H9 (cell line): Measurements from ENCODE around the gene ZC3H12D. TPM values are rescaled to one million over a fixed set of nuclear protein-coding genes. Genes with fewer than 3 reads are reported as not detected.
A peak's percentile ranks its signal among the peaks of the same experiment; 100 is the strongest.

ENCODE experiments used
- DNase-seq: peaks from one replicate; pipeline ENCODE4 v3.0.0-alpha.2; 2017
- H2AFZ ChIP-seq: one replicate; pipeline ENCODE4 v1.6.1; 2013; ENCODE audit warnings: mild to moderate bottlenecking, low read length, control low read depth, moderate library complexity
- H2AK5ac ChIP-seq: 2 replicates; pipeline ENCODE4 v1.6.1; 2013; ENCODE audit warnings: low read length, control low read depth, mixed read lengths; ENCODE audit not compliant: insufficient read length
- H2BK120ac ChIP-seq: one replicate; pipeline ENCODE4 v1.6.1; 2013; ENCODE audit warnings: low read depth, mild to moderate bottlenecking, low read length, control low read depth, inconsistent platforms; ENCODE audit not compliant: poor library complexity, severe bottlenecking
- H2BK12ac ChIP-seq: 2 replicates; pipeline ENCODE4 v1.6.1; 2013; ENCODE audit warnings: low read length, control low read depth, mixed read lengths, low read depth; ENCODE audit not compliant: insufficient read length
- H2BK15ac ChIP-seq: 2 replicates; pipeline ENCODE4 v1.6.1; 2013; ENCODE audit warnings: low read depth, low read length, control low read depth
- H2BK20ac ChIP-seq: one replicate; pipeline ENCODE4 v1.6.1; 2013; ENCODE audit warnings: low read depth, mild to moderate bottlenecking, low read length, control low read depth, inconsistent platforms; ENCODE audit not compliant: poor library complexity, severe bottlenecking
- H2BK5ac ChIP-seq: 2 replicates; pipeline ENCODE4 v1.6.1; 2013; ENCODE audit warnings: low read length, control low read depth, mixed read lengths; ENCODE audit not compliant: insufficient read length
- H3K14ac ChIP-seq: 2 replicates; pipeline ENCODE4 v1.6.1; 2013; ENCODE audit warnings: low read length, control low read depth; ENCODE audit not compliant: insufficient read depth
- H3K18ac ChIP-seq: 2 replicates; pipeline ENCODE4 v1.6.1; 2013; ENCODE audit warnings: low read depth, mild to moderate bottlenecking, mixed read lengths, low read length, control low read depth; ENCODE audit not compliant: insufficient read length
- H3K23ac ChIP-seq: 2 replicates; pipeline ENCODE4 v1.6.1; 2013; ENCODE audit warnings: low read length, control low read depth, mixed read lengths, low read depth; ENCODE audit not compliant: insufficient read length
- H3K23me2 ChIP-seq: 2 replicates; pipeline ENCODE4 v1.6.1; 2013; ENCODE audit warnings: low read depth, mild to moderate bottlenecking, mixed read lengths, low read length, control low read depth; ENCODE audit not compliant: insufficient read length, poor library complexity, severe bottlenecking
- H3K27ac ChIP-seq: 2 replicates; pipeline ENCODE4 v1.5.1; 2013; ENCODE audit warnings: low read length, control low read depth, mixed read lengths, low read depth; ENCODE audit not compliant: insufficient read length
- H3K27me3 ChIP-seq: 2 replicates; pipeline ENCODE4 v1.6.1; 2013; ENCODE audit warnings: low read length, control low read depth, inconsistent platforms; ENCODE audit not compliant: insufficient read depth
- H3K4ac ChIP-seq: 2 replicates; pipeline ENCODE4 v1.6.1; 2013; ENCODE audit warnings: low read depth, mild to moderate bottlenecking, control low read depth, inconsistent platforms, low read length, moderate library complexity
- H3K4me1 ChIP-seq: 2 replicates; pipeline ENCODE4 v1.6.1; 2013; ENCODE audit warnings: low read length, control low read depth, inconsistent platforms; ENCODE audit not compliant: insufficient read depth
- H3K4me2 ChIP-seq: 2 replicates; pipeline ENCODE4 v1.6.1; 2013; ENCODE audit warnings: low read length, control low read depth, mixed read lengths; ENCODE audit not compliant: insufficient read length, insufficient read depth
- H3K56ac ChIP-seq: 2 replicates; pipeline ENCODE4 v1.6.1; 2013; ENCODE audit warnings: low read depth, mild to moderate bottlenecking, mixed read lengths, low read length, control low read depth; ENCODE audit not compliant: insufficient read length
- H3K79me1 ChIP-seq: 2 replicates; pipeline ENCODE4 v1.6.1; 2013; ENCODE audit warnings: low read depth, mild to moderate bottlenecking, moderate library complexity, low read length, control low read depth, inconsistent platforms; ENCODE audit not compliant: insufficient read depth, poor library complexity, severe bottlenecking
- H3K79me2 ChIP-seq: 2 replicates; pipeline ENCODE4 v1.6.1; 2013; ENCODE audit warnings: low read length, control low read depth, inconsistent platforms; ENCODE audit not compliant: insufficient read depth
- H3K9ac ChIP-seq: 2 replicates; pipeline ENCODE4 v1.6.1; 2013; ENCODE audit warnings: low read length, control low read depth, mixed read lengths; ENCODE audit not compliant: insufficient read length; ENCODE audit errors: extremely low read depth
- H3K9me3 ChIP-seq: one replicate; pipeline ENCODE4 v1.6.1; 2013; ENCODE audit warnings: low read depth, low read length, inconsistent platforms; ENCODE audit not compliant: control insufficient read depth
- H3T11ph ChIP-seq: one replicate; pipeline ENCODE4 v1.6.1; 2013; ENCODE audit warnings: mild to moderate bottlenecking, low read length, control low read depth, inconsistent platforms
- H4K20me1 ChIP-seq: one replicate; pipeline ENCODE4 v1.6.1; 2013; ENCODE audit not compliant: control insufficient read depth, insufficient read length, insufficient read depth
- H4K5ac ChIP-seq: 2 replicates; pipeline ENCODE4 v1.6.1; 2013; ENCODE audit warnings: low read depth, mild to moderate bottlenecking, mixed read lengths, low read length, control low read depth; ENCODE audit not compliant: insufficient read length
- H4K8ac ChIP-seq: replicated peaks from 2 replicates; pipeline ENCODE4 v1.6.1; 2013; ENCODE audit warnings: low read length, control low read depth, mixed read lengths, low read depth; ENCODE audit not compliant: insufficient read length
- H4K91ac ChIP-seq: 2 replicates; pipeline ENCODE4 v1.6.1; 2013; ENCODE audit warnings: low read depth, mild to moderate bottlenecking, moderate library complexity, mixed read lengths, low read length, control low read depth; ENCODE audit not compliant: insufficient read length
- H3K27ac Mint-ChIP-seq, 3 experiments: 2 replicates in 2 of 3; 3 replicates in 1 of 3; pipeline ENCODE4 v1.8.0; 2020 to 2021; ENCODE audit warnings: mixed read lengths in 3 of 3, mild to moderate bottlenecking in 1 of 3, moderate library complexity in 1 of 3
- H3K27me3 Mint-ChIP-seq: 2 replicates; pipeline ENCODE4 v1.8.0; 2021; ENCODE audit warnings: low read depth, mild to moderate bottlenecking, moderate library complexity, mixed read lengths
- H3K36me3 Mint-ChIP-seq, 3 experiments: 2 replicates in 2 of 3; 3 replicates in 1 of 3; pipeline ENCODE4 v1.8.0; 2020 to 2021; ENCODE audit warnings: low read depth in 3 of 3, mixed read lengths in 3 of 3; ENCODE audit not compliant: insufficient read depth in 1 of 3
- H3K4me1 Mint-ChIP-seq, 2 experiments: 2 replicates each; pipeline ENCODE4 v1.8.0; 2020; ENCODE audit warnings: mixed read lengths in 2 of 2
- H3K4me3 Mint-ChIP-seq, 2 experiments: 2 replicates in 1 of 2; 3 replicates in 1 of 2; pipeline ENCODE4 v1.8.0; 2020 to 2021; ENCODE audit warnings: mild to moderate bottlenecking in 2 of 2, mixed read lengths in 2 of 2, moderate library complexity in 1 of 2
- H3K9me3 Mint-ChIP-seq, 2 experiments: 2 replicates in 1 of 2; 3 replicates in 1 of 2; pipeline ENCODE4 v1.8.0; 2020; ENCODE audit warnings: mild to moderate bottlenecking in 2 of 2, mixed read lengths in 2 of 2, moderate library complexity in 1 of 2
- WGBS: extraction: QIAGEN DNeasy Blood & Tissue Kit; methylation state at CpG from one replicate; pipeline ENCODE4 v1.1.7; 2013; ENCODE audit warnings: missing lambda C conversion rate, low lambda C conversion rate, mixed read lengths; ENCODE audit not compliant: insufficient read length; ENCODE audit errors: extremely low coverage; 5-methylcytosine and 5-hydroxymethylcytosine counted together
- total RNA-seq: library from RNA; stranded (reverse); gene quantifications from 2 replicates; pipeline ENCODE4 v1.2.1, GENCODE V29; 2021
- TF ChIP-seq, protein P1 (sequence below): fragments of 200-600 bp; sonication (generic); conservative IDR thresholded peaks from 3 replicates; pipeline ENCODE4 v1.8.0; 2021; ENCODE audit warnings: antibody characterized with exemption, mild to moderate bottlenecking

Gene ZC3H12D
- total RNA-seq, 1 experiment from 2014 or later = 0.07 TPM

DNA sequence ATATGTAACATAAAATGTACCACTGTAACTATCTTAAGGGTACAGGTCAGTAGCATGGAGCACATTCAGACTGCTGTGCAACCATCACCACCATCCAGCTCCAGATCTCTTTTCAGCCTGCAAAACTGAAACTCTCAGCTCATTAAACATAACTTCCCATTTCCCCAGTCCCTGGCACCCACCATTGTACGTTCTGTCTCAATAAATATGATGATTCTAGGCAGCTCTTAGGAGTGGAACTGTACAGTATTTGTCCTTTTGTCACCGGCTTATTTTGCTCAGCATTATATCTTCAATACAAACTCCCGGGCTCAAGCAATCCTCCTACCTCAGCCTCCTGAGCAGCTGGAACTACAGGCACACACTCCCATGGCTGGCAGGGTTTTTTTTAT is 1.5 kb downstream of the ZC3H12D start:
- no peak overlapping the region for H2BK5ac ChIP-seq
- H2BK12ac ChIP-seq = no peak overlapping the region
- Mint-ChIP-seq H3K27ac (peak overlapping the region in 1 of 3 experiments; percentile 63; a peak in 1 of 7 replicates), H3K4me3 (no peak overlapping the region), H3K9me3 (no peaks in the 10 kb centered on the region), H3K27me3 (no peaks in the 10 kb centered on the region), H3K36me3 (no peaks in the 10 kb centered on the region), H3K4me1 (peaks cover 12 to 16% of the 10 kb centered on the region in 2 experiments)
- no peak overlapping the region for H4K91ac ChIP-seq
- H2BK20ac ChIP-seq = no peak overlapping the region
- H3K23me2 ChIP-seq = no peaks in the 10 kb centered on the region
- no peak overlapping the region for H3K18ac ChIP-seq
- no peak overlapping the region for H3K27ac ChIP-seq
- H3K4me2 ChIP-seq = no peak overlapping the region
- H3K79me2 ChIP-seq = no peaks in the 10 kb centered on the region
- DNase-seq = no peak
- H3K23ac ChIP-seq = no peak overlapping the region
- H3K14ac ChIP-seq = no peak overlapping the region
- no peaks in the 10 kb centered on the region for H3K4me1 ChIP-seq
- no peak overlapping the region for H4K5ac ChIP-seq
- no peak overlapping the region for H2BK120ac ChIP-seq
- no peak overlapping the region for H3T11ph ChIP-seq
- H3K4ac ChIP-seq = no peak overlapping the region
- H2AK5ac ChIP-seq = no peak overlapping the region
- no peaks in the 10 kb centered on the region for H3K27me3 ChIP-seq
- no peak overlapping the region for H3K56ac ChIP-seq
- no CpG with 5 or more reads among the region's 3 CpGs for WGBS
- no peak overlapping the region for H2AFZ ChIP-seq
- no peaks in the 10 kb centered on the region for H3K79me1 ChIP-seq
- H3K9me3 ChIP-seq = no peaks in the 10 kb centered on the region
- no peak overlapping the region for H2BK15ac ChIP-seq
- H3K9ac ChIP-seq = no peak overlapping the region
- H4K20me1 ChIP-seq = no peaks in the 10 kb centered on the region
- TF ChIP-seq, protein P1, sequence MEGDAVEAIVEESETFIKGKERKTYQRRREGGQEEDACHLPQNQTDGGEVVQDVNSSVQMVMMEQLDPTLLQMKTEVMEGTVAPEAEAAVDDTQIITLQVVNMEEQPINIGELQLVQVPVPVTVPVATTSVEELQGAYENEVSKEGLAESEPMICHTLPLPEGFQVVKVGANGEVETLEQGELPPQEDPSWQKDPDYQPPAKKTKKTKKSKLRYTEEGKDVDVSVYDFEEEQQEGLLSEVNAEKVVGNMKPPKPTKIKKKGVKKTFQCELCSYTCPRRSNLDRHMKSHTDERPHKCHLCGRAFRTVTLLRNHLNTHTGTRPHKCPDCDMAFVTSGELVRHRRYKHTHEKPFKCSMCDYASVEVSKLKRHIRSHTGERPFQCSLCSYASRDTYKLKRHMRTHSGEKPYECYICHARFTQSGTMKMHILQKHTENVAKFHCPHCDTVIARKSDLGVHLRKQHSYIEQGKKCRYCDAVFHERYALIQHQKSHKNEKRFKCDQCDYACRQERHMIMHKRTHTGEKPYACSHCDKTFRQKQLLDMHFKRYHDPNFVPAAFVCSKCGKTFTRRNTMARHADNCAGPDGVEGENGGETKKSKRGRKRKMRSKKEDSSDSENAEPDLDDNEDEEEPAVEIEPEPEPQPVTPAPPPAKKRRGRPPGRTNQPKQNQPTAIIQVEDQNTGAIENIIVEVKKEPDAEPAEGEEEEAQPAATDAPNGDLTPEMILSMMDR = no peak
- H4K8ac ChIP-seq = no peak overlapping the region
